Measurements from ENCODE around the gene JPT1. TPM values are rescaled to one million over a fixed set of nuclear protein-coding genes. Genes with fewer than 3 reads are reported as not detected.

The JPT1 gene
- total RNA-seq, 1 experiment from 2014 or later, result 448 TPM

DNA sequence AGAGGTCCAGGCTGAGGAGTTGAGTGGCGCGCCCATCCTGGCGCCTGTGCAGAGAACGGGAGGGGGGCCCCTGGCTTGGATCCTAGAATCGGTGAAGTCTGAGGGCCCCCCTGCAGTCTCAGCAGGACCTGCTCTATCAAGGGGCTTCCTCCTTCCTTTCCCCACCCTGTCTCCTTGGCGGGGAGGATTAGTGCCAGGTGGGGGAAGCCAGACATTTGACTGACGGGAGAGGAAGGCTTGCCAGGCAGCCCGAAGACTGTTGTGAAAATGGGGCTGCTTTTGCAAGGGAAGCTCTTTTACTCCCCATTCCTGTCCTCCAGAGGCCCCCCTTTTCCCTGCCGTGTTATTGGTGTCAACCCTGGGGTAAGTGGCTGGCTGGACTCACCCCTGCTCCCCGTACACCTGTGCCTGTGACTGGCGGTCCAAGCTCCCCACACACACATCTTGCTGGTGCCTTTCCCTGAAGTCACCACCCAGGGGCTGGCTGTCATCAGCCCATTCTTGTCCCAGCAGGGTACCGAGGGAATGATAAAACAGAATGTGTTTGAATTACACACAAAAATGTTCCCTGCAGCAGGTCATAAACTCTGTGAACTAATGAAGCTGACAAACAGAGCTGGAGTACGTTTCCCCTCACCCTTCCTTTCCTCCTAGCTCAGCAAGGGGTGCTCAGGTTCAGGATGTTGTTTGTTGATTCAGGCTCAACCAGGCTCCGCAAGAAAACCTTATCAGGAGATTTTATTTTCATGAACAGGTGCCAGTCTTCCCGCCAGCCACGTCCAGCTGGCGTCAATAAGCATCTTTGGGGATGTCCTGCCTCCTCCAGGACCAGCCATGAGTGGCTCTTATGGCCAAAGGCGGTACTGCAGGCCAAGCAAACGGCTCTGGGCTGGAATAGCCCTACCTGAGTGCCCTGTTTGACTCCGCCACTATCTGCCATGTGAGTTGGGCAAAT is 48.9 kb downstream of the JPT1 start:
- intact Hi-C loops (cut with micrococcal nuclease; ENCODE audit: unreplicated experiment), result loop anchor here (2.0 to 10.0 kb wide), 2 partner anchors 35 to 131 kb away; partner anchors contain the start of gene HID1
- peak; percentile 80 for ATAC-seq
- DNase-seq (ENCODE audit: low read depth, low spot score), result no peak
- no peak for TF ChIP-seq SIN3A (IDR thresholded peaks at IDR 0.05; ENCODE audit: borderline replicate concordance, insufficient read depth, low read depth, low read length)
- TF ChIP-seq, protein P1, sequence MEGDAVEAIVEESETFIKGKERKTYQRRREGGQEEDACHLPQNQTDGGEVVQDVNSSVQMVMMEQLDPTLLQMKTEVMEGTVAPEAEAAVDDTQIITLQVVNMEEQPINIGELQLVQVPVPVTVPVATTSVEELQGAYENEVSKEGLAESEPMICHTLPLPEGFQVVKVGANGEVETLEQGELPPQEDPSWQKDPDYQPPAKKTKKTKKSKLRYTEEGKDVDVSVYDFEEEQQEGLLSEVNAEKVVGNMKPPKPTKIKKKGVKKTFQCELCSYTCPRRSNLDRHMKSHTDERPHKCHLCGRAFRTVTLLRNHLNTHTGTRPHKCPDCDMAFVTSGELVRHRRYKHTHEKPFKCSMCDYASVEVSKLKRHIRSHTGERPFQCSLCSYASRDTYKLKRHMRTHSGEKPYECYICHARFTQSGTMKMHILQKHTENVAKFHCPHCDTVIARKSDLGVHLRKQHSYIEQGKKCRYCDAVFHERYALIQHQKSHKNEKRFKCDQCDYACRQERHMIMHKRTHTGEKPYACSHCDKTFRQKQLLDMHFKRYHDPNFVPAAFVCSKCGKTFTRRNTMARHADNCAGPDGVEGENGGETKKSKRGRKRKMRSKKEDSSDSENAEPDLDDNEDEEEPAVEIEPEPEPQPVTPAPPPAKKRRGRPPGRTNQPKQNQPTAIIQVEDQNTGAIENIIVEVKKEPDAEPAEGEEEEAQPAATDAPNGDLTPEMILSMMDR (IDR thresholded peaks at IDR 0.05), result peak; percentile 91
- no peak; the same call in 1 of the 2 replicates for TF ChIP-seq POLR2AphosphoS5 (IDR thresholded peaks at IDR 0.05; ENCODE audit: low read depth, low read length)
- TF ChIP-seq, protein P2, sequence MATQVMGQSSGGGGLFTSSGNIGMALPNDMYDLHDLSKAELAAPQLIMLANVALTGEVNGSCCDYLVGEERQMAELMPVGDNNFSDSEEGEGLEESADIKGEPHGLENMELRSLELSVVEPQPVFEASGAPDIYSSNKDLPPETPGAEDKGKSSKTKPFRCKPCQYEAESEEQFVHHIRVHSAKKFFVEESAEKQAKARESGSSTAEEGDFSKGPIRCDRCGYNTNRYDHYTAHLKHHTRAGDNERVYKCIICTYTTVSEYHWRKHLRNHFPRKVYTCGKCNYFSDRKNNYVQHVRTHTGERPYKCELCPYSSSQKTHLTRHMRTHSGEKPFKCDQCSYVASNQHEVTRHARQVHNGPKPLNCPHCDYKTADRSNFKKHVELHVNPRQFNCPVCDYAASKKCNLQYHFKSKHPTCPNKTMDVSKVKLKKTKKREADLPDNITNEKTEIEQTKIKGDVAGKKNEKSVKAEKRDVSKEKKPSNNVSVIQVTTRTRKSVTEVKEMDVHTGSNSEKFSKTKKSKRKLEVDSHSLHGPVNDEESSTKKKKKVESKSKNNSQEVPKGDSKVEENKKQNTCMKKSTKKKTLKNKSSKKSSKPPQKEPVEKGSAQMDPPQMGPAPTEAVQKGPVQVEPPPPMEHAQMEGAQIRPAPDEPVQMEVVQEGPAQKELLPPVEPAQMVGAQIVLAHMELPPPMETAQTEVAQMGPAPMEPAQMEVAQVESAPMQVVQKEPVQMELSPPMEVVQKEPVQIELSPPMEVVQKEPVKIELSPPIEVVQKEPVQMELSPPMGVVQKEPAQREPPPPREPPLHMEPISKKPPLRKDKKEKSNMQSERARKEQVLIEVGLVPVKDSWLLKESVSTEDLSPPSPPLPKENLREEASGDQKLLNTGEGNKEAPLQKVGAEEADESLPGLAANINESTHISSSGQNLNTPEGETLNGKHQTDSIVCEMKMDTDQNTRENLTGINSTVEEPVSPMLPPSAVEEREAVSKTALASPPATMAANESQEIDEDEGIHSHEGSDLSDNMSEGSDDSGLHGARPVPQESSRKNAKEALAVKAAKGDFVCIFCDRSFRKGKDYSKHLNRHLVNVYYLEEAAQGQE (IDR thresholded peaks at IDR 0.05; ENCODE audit: insufficient read depth in 1 of 2, low read depth in 2 of 2, low read length in 1 of 2), result no peak
- TF ChIP-seq TCF7L2 (IDR thresholded peaks at IDR 0.05; ENCODE audit: low read depth, low read length), result peak; percentile 90
- ChIA-PET CTCF (interaction anchor here (0.6 to 2.3 kb wide), 12 partner anchors 9 to 609 kb away, joined by 3 to 13 read pairs (median 7); partner anchors contain the start of gene SLC16A5), POLR2A (interaction anchor here (0.6 kb wide), 4 partner anchors 21 to 139 kb away, joined by 3 to 5 read pairs (median 4); no protein-coding TSS in a partner anchor)
- H3K9me3 ChIP-seq (ENCODE audit: control insufficient read depth, insufficient read depth, low read depth, low read length), result no peaks in the 10 kb centered on the region
- no peaks in the 10 kb centered on the region for H3K27me3 ChIP-seq (ENCODE audit: control insufficient read depth, insufficient read depth, low read length)
- BruUV-seq (replicated peaks), result TSS peak; percentile 45
- in situ Hi-C loops (cut with HindIII; ENCODE audit: low pct_unique_long_range_greater_than_20kb, low sequenced_read_pairs), result no loop called here
- peak overlapping the region; percentile 61 for H3K27ac ChIP-seq (ENCODE audit: low read length)
- H3K36me3 ChIP-seq (ENCODE audit: control insufficient read depth, insufficient read depth, low read length), result peaks cover 8% of the 10 kb centered on the region; the same call in 1 of the 2 replicates
- peaks cover 32% of the 10 kb centered on the region for H3K4me1 ChIP-seq (ENCODE audit: control insufficient read depth, insufficient read depth, low read length)
- H3K4me3 ChIP-seq (ENCODE audit: low read depth in 2 of 2, low read length in 2 of 2), result no peak overlapping the region

DNA sequence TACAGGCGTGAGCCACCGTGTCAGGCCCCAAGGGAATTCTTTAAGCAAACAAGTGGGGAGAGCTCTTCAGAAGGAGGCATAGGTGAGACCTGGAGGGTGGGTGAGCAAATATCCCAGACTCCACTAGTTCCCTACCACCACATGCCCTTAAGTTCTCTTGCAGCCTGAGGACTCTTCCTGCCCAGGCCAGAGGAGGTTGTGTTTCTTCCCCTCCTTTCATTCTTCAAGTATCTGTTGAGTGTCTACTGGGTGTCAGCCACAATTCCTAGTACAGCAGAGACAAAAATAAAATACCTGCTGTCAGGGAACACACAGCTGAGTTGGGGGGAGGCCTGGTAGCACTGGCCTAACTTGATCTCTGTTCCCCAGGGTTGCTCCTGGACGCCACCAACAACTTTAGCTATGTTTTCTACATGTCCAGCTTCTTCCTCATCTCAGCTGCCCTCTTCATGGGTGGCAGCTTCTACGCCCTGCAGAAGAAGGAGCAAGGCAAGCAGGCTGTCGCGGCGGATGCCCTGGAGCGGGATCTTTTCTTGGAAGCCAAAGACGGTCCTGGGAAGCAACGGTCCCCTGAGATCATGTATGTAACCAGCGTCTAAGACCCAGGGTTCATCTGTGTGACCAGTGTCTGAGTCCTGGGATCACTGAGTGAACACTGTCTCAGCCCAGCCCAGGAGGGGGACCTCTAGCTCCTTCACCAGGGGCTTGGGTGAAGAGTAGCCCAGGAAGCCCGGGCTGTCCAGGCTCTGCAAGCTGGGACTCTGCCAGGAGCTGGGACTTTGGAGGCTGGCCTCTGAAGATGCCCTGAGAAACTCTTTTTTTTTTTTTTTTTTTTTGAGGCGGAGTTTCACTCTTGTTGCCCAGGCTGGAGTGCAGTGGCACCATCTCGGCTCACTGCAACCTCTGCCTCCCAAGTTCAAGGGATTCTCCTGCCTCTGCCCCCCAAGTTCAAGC is 50.4 kb downstream of the JPT1 start:
- CTCF ChIA-PET, result interaction anchor here (0.6 to 2.2 kb wide), 11 partner anchors 10 to 248 kb away, joined by 3 to 11 read pairs (median 8); partner anchors contain the start of gene SLC16A5
- ATAC-seq, result peak; percentile 17
- no TSS peak for BruUV-seq (replicated peaks)

More for the DNA sequence above, 50.4 kb downstream of the JPT1 start:
- H3K27ac ChIP-seq (ENCODE audit: low read length), result peak overlapping the region; percentile 44
- intact Hi-C loops (cut with micrococcal nuclease; ENCODE audit: unreplicated experiment), result loop anchor here (2.0 to 10.0 kb wide), 2 partner anchors 33 to 129 kb away; partner anchors contain the start of gene HID1
- no peaks in the 10 kb centered on the region for H3K27me3 ChIP-seq (ENCODE audit: control insufficient read depth, insufficient read depth, low read length)
- in situ Hi-C loops (cut with HindIII; ENCODE audit: low pct_unique_long_range_greater_than_20kb, low sequenced_read_pairs), result no loop called here
- H3K4me1 ChIP-seq (ENCODE audit: control insufficient read depth, insufficient read depth, low read length), result peaks cover 27% of the 10 kb centered on the region
- no peak for DNase-seq (ENCODE audit: low read depth, low spot score)
- H3K4me3 ChIP-seq (ENCODE audit: low read depth in 2 of 2, low read length in 2 of 2), result no peak overlapping the region
- POLR2A ChIA-PET, result interaction anchor here (0.8 kb wide), 1 partner anchor 22 kb away, joined by 4 read pairs; no protein-coding TSS in a partner anchor
- no peaks in the 10 kb centered on the region for H3K9me3 ChIP-seq (ENCODE audit: control insufficient read depth, insufficient read depth, low read depth, low read length)
- TF ChIP-seq POLR2AphosphoS5 (IDR thresholded peaks at IDR 0.05; ENCODE audit: low read depth, low read length), result no peak
- TF ChIP-seq, protein P1 (IDR thresholded peaks at IDR 0.05), result no peak
- no peak for TF ChIP-seq TCF7L2 (IDR thresholded peaks at IDR 0.05; ENCODE audit: low read depth, low read length)
- TF ChIP-seq SIN3A (IDR thresholded peaks at IDR 0.05; ENCODE audit: borderline replicate concordance, insufficient read depth, low read depth, low read length), result no peak
- TF ChIP-seq, protein P2 (IDR thresholded peaks at IDR 0.05; ENCODE audit: insufficient read depth in 1 of 2, low read depth in 2 of 2, low read length in 1 of 2), result no peak
- peaks cover 2% of the 10 kb centered on the region; the same call in 1 of the 2 replicates for H3K36me3 ChIP-seq (ENCODE audit: control insufficient read depth, insufficient read depth, low read length)

Data from Panc1 (cell line).